MM.1S (cell line): Measurements from ENCODE around the gene ETHE1.

Source experiments
- DNase-seq: peaks from one replicate; pipeline ENCODE4 v3.0.0-alpha.2; 2015
- H2AFZ ChIP-seq: fragments of 300-600 bp; sonication (generic); 2 replicates; pipeline ENCODE4 v1.6.0; 2016; ENCODE audit warnings: antibody characterized with exemption, low read length
- H3F3A ChIP-seq: fragments of 300-600 bp; sonication (generic); 2 replicates; pipeline ENCODE4 v1.6.1; 2016; ENCODE audit warnings: mild to moderate bottlenecking, antibody characterized with exemption, low read length, moderate library complexity, mixed read lengths; ENCODE audit not compliant: insufficient read depth
- H3K27ac ChIP-seq: fragments of 300-600 bp; sonication (generic); 2 replicates; pipeline ENCODE4 v1.5.1; 2016; ENCODE audit warnings: mild to moderate bottlenecking, low read length
- H3K27me3 ChIP-seq: fragments of 300-600 bp; sonication (generic); replicated peaks from 2 replicates; pipeline ENCODE4 v1.6.0; 2016; ENCODE audit warnings: low read length; ENCODE audit not compliant: insufficient read depth
- H3K36me3 ChIP-seq: fragments of 300-600 bp; sonication (generic); replicated peaks from 2 replicates; pipeline ENCODE4 v1.6.1; 2016; ENCODE audit warnings: mild to moderate bottlenecking, low read length, mixed read lengths; ENCODE audit not compliant: insufficient read depth
- H3K4me1 ChIP-seq: fragments of 300-600 bp; sonication (generic); 2 replicates; pipeline ENCODE4 v1.6.1; 2016; ENCODE audit warnings: low read length, mixed read lengths
- H3K4me2 ChIP-seq: fragments of 300-600 bp; sonication (generic); 2 replicates; pipeline ENCODE4 v1.6.0; 2016; ENCODE audit warnings: low read depth, low read length
- H3K4me3 ChIP-seq: fragments of 300-600 bp; sonication (generic); 2 replicates; pipeline ENCODE4 v1.5.1; 2016; ENCODE audit warnings: low read length, mixed read lengths
- H3K79me2 ChIP-seq: fragments of 300-600 bp; sonication (generic); 2 replicates; pipeline ENCODE4 v1.6.1; 2016; ENCODE audit warnings: mixed run types, low read length, mixed read lengths
- H3K9ac ChIP-seq: fragments of 300-600 bp; sonication (generic); 2 replicates; pipeline ENCODE4 v1.6.1; 2016; ENCODE audit warnings: low read length, mixed read lengths
- H3K9me2 ChIP-seq: fragments of 300-600 bp; sonication (generic); replicated peaks from 2 replicates; pipeline ENCODE4 v1.6.1; 2016; ENCODE audit warnings: mild to moderate bottlenecking, low read length, mixed read lengths; ENCODE audit not compliant: insufficient read depth
- H3K9me3 ChIP-seq: fragments of 300-600 bp; sonication (generic); replicated peaks from 2 replicates; pipeline ENCODE4 v1.6.1; 2016; ENCODE audit warnings: mild to moderate bottlenecking, low read length, mixed read lengths; ENCODE audit not compliant: insufficient read depth
- H4K20me1 ChIP-seq: fragments of 300-600 bp; sonication (generic); 2 replicates; pipeline ENCODE4 v1.6.1; 2016; ENCODE audit warnings: mild to moderate bottlenecking, low read length, moderate library complexity, mixed read lengths; ENCODE audit not compliant: insufficient read depth
- EZH2 ChIP-seq: fragments of 300-600 bp; sonication (generic); optimal IDR thresholded peaks from 2 replicates; pipeline ENCODE3; 2017; ENCODE audit warnings: low read depth, mild to moderate bottlenecking, antibody characterized with exemption, low read length, mixed read lengths
- EZH2phosphoT487 ChIP-seq: fragments of 300-600 bp; sonication (generic); IDR thresholded peaks from 2 replicates; pipeline ENCODE4 v1.6.1; 2018; ENCODE audit warnings: antibody characterized with exemption, low read length
- TF ChIP-seq, protein P1 (sequence below): fragments of 300-600 bp; sonication (generic); IDR thresholded peaks from 2 replicates; pipeline ENCODE4 v1.5.1; 2016; ENCODE audit warnings: antibody characterized with exemption, low read length, mixed read lengths

Gene ETHE1

DNA sequence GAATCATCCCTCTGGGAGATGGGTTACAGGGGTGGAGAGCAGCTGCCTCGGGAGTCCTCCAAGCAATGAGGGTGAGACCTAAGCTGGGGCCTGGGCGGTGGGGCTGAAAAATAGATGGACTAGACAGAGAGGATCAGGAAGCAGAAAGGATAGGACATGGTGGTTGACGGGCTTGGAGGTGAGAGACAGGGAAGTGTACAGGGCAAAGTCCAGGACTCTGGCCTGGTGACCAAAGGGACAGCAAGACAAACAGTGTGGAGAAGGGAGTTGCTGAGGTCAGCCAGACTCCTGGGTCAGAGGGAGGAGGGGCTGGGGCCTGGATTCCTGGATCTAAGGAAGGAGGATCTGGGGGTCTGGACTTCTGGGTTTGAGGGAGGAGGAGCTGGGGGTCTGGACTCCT, 28.0 kb downstream of the ETHE1 start:
- no peaks in the 10 kb centered on the region for H3K27me3 ChIP-seq
- no peaks in the 10 kb centered on the region for H4K20me1 ChIP-seq
- H3K9ac ChIP-seq, result no peak overlapping the region
- no peaks in the 10 kb centered on the region for H3K79me2 ChIP-seq
- TF ChIP-seq EZH2 (no peak), EZH2phosphoT487 (no peak)
- TF ChIP-seq, protein P1, sequence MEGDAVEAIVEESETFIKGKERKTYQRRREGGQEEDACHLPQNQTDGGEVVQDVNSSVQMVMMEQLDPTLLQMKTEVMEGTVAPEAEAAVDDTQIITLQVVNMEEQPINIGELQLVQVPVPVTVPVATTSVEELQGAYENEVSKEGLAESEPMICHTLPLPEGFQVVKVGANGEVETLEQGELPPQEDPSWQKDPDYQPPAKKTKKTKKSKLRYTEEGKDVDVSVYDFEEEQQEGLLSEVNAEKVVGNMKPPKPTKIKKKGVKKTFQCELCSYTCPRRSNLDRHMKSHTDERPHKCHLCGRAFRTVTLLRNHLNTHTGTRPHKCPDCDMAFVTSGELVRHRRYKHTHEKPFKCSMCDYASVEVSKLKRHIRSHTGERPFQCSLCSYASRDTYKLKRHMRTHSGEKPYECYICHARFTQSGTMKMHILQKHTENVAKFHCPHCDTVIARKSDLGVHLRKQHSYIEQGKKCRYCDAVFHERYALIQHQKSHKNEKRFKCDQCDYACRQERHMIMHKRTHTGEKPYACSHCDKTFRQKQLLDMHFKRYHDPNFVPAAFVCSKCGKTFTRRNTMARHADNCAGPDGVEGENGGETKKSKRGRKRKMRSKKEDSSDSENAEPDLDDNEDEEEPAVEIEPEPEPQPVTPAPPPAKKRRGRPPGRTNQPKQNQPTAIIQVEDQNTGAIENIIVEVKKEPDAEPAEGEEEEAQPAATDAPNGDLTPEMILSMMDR, result no peak
- no peaks in the 10 kb centered on the region for H3K9me3 ChIP-seq
- peaks cover 4% of the 10 kb centered on the region; the same call in 1 of the 2 replicates for H3F3A ChIP-seq
- no peak overlapping the region for H2AFZ ChIP-seq
- no peaks in the 10 kb centered on the region for H3K36me3 ChIP-seq
- H3K9me2 ChIP-seq, result no peaks in the 10 kb centered on the region
- H3K4me3 ChIP-seq, result no peak overlapping the region
- H3K27ac ChIP-seq, result no peak overlapping the region
- H3K4me1 ChIP-seq, result peaks cover 5% of the 10 kb centered on the region
- no peak for DNase-seq
- no peak overlapping the region for H3K4me2 ChIP-seq

DNA sequence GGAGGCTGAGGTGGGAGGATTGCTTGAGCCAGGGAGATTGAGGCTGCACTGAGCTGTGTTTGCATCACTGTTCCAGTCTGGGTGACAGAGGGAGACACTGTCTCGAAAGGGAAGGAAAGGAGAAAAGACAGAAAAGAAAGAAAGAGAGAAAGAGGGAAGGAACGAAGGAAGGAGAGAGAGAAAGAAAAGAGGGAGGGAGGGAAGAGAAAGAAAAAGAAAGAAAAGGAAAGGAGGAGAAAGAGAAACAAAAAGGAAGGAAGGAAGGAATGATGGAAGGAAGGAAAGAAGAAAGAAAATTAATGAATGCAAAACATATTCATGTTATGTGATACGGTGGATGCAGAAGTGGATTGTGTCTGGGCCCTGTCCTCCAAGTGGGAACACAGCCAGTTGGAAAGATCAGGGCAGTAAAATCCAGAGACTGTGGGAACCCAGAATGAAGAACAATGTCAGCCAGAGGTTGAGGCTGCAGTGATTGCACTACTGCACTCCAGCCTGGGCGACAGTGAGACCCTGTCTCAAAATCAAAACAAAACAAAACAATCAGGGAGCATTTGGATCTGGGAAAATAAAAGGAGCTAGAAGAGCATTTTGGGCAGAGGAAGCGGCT, 28.7 kb downstream of the ETHE1 start:
- no peaks in the 10 kb centered on the region for H3K36me3 ChIP-seq
- H3K9ac ChIP-seq, result no peak overlapping the region
- H3K9me2 ChIP-seq, result no peaks in the 10 kb centered on the region
- H3K79me2 ChIP-seq, result no peaks in the 10 kb centered on the region
- H3K27me3 ChIP-seq, result no peaks in the 10 kb centered on the region
- peaks cover 5% of the 10 kb centered on the region for H3K4me1 ChIP-seq
- no peaks in the 10 kb centered on the region for H4K20me1 ChIP-seq
- no peaks in the 10 kb centered on the region for H3K9me3 ChIP-seq
- H3K4me2 ChIP-seq, result no peak overlapping the region
- no peak overlapping the region for H3K4me3 ChIP-seq
- no peak for DNase-seq
- no peak overlapping the region for H2AFZ ChIP-seq
- H3F3A ChIP-seq, result no peaks in the 10 kb centered on the region
- TF ChIP-seq, protein P1, result no peak
- no peak for TF ChIP-seq EZH2
- TF ChIP-seq EZH2phosphoT487, result no peak
- H3K27ac ChIP-seq, result no peak overlapping the region

DNA sequence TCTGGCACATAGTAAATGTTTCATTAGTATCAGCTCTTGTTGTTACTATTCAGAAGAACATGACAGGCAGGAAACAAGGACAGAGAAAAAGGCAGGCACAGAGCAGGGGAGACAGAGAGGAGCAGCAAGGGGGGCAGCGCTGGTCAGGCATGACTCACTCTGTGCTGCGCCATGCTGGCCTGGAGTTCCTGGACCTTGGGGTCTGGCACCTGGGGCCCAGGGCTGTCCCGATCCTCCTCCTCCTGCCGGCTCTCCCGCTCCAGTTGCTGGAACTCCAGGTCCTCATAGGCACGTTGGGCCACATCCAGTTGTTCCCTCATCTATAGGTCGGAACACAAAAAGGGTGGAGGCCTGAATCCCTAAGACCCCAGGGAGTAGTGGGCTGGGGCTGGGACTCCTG, 30.0 kb downstream of the ETHE1 start:
- Histone ChIP-seq H3K4me3 (no peak overlapping the region), H3K27ac (no peak overlapping the region), H3K9me2 (no peaks in the 10 kb centered on the region), H3K4me1 (no peaks in the 10 kb centered on the region), H3F3A (no peaks in the 10 kb centered on the region), H3K9ac (no peak overlapping the region), H4K20me1 (no peaks in the 10 kb centered on the region), H3K79me2 (no peaks in the 10 kb centered on the region), H3K9me3 (no peaks in the 10 kb centered on the region), H2AFZ (no peak overlapping the region), H3K27me3 (no peaks in the 10 kb centered on the region), H3K4me2 (no peak overlapping the region), H3K36me3 (no peaks in the 10 kb centered on the region)
- TF ChIP-seq EZH2, result no peak
- TF ChIP-seq EZH2phosphoT487, result no peak
- TF ChIP-seq, protein P1, result no peak
- DNase-seq, result no peak
